Endothelial cell of umbilical vein (primary cell): ENCODE data around the gene HCFC1. TPM values are rescaled to one million over a fixed set of nuclear protein-coding genes. Genes with fewer than 3 reads are reported as not detected.

Experiments used
- BruUV-seq: library from RNA; stranded (reverse); fragments of 400-500 nt; replicated peaks from 2 replicates; lab custom pipeline; 2021; lab: Mats Ljungman, UMichigan
- CTCF ChIA-PET: fragments of 300-600, 350-600 bp; sonication (Branson Sonifier 250); formaldehyde crosslinking; loops from one replicate; lab custom pipeline; 2021; ENCODE audit warnings: antibody characterized with exemption, inconsistent platforms; lab: Charles Lee
- POLR2A ChIA-PET: fragments of 300-600, 350-600 bp; sonication (Branson Sonifier 250); formaldehyde crosslinking; loops from one replicate; lab custom pipeline; 2021; ENCODE audit warnings: antibody characterized with exemption, inconsistent platforms; lab: Charles Lee
- DNase-seq: peaks from one replicate; pipeline ENCODE4 v3.0.0-alpha.2; 2011; ENCODE audit warnings: low read depth, low spot score
- FAIRE-seq: peaks from 2 replicates; lab custom pipeline; 2011; peaks lifted over from hg19 to GRCh38; lab: Jason Lieb, UNC
- H2AFZ ChIP-seq: 2 replicates; pipeline ENCODE4 v1.6.0; 2012; ENCODE audit warnings: low read depth, low read length, control low read depth, inconsistent platforms
- H3K27ac ChIP-seq: 2 replicates; pipeline ENCODE4 v1.5.1; 2011; ENCODE audit warnings: low read depth, mild to moderate bottlenecking, control low read depth, low read length, moderate library complexity; ENCODE audit not compliant: insufficient read depth
- H3K27me3 ChIP-seq, 2 experiments: 2 replicates each; pipeline versions ENCODE4 v1.6.0 to v1.6.1; 2011; ENCODE audit warnings: low read length in 2 of 2, mixed read lengths in 1 of 2; ENCODE audit not compliant: control insufficient read depth in 2 of 2, insufficient read depth in 2 of 2
- H3K36me3 ChIP-seq, 2 experiments: 2 replicates in 1 of 2; 3 replicates in 1 of 2; pipeline ENCODE4 v1.5.1; 2011; ENCODE audit warnings: low read length in 2 of 2, mild to moderate bottlenecking in 1 of 2, moderate library complexity in 1 of 2; ENCODE audit not compliant: control insufficient read depth in 2 of 2, insufficient read depth in 2 of 2; ENCODE audit errors: extremely low read depth in 1 of 2
- H3K4me1 ChIP-seq: 3 replicates; pipeline ENCODE4 v1.5.1; 2011; ENCODE audit warnings: mild to moderate bottlenecking, low read length; ENCODE audit not compliant: control insufficient read depth, insufficient read depth; ENCODE audit errors: extremely low read depth
- H3K4me2 ChIP-seq: 2 replicates; pipeline ENCODE4 v1.6.1; 2011; ENCODE audit warnings: low read length, control low read depth, mixed read lengths; ENCODE audit not compliant: insufficient read depth
- H3K4me3 ChIP-seq, 3 experiments: fragments of 200-600 bp in 1 of 3; sonication (generic), shearing (Covaris generic) in 1 of 3; replicated peaks in 1 of 3; 2 replicates each; pipeline ENCODE4 v1.5.1; 2011 to 2016; ENCODE audit warnings: control low read depth in 3 of 3, low read length in 3 of 3, mild to moderate bottlenecking in 2 of 3, inconsistent platforms in 1 of 3, low read depth in 1 of 3, moderate library complexity in 1 of 3; ENCODE audit not compliant: insufficient read depth in 1 of 3
- H3K79me2 ChIP-seq: 2 replicates; pipeline ENCODE4 v1.6.0; 2012; ENCODE audit warnings: low read length, inconsistent platforms; ENCODE audit not compliant: control insufficient read depth, insufficient read depth
- H3K9ac ChIP-seq: replicated peaks from 2 replicates; pipeline ENCODE3; 2011; ENCODE audit warnings: low read length, control low read depth; ENCODE audit not compliant: insufficient read depth; ENCODE audit errors: extremely low read depth
- H3K9me1 ChIP-seq: replicated peaks from 3 replicates; pipeline ENCODE4 v1.6.0; 2011; ENCODE audit warnings: mild to moderate bottlenecking, low read length; ENCODE audit not compliant: control insufficient read depth, insufficient read depth; ENCODE audit errors: extremely low read depth
- H3K9me3 ChIP-seq: replicated peaks from 2 replicates; pipeline ENCODE4 v1.5.1; 2012; ENCODE audit warnings: low read length, inconsistent platforms; ENCODE audit not compliant: control insufficient read depth, insufficient read depth
- H4K20me1 ChIP-seq: replicated peaks from 2 replicates; pipeline ENCODE3; 2011; ENCODE audit warnings: mild to moderate bottlenecking, low read length; ENCODE audit not compliant: control insufficient read depth, insufficient read depth; ENCODE audit errors: extremely low read depth
- CTCF ChIP-seq, 2 donors: IDR thresholded peaks; 1 replicate in 1 of 2; 2 replicates in 1 of 2; pipeline ENCODE4 v1.5.1; 2011; ENCODE audit warnings: low read length in 2 of 2, mild to moderate bottlenecking in 2 of 2, moderate library complexity in 2 of 2, control low read depth in 1 of 2, inconsistent platforms in 1 of 2, low read depth in 1 of 2; ENCODE audit not compliant: insufficient read depth in 1 of 2; ENCODE audit errors: extremely low read depth in 1 of 2
- MAX ChIP-seq: IDR thresholded peaks from 2 replicates; pipeline ENCODE4 v1.6.1; 2011; ENCODE audit not compliant: insufficient read depth, insufficient read length
- dilution Hi-C: fragments of 300-500 bp; cut with MboI; formaldehyde crosslinking; loops from one replicate; pipeline ENCODE4 v1.15.0; 2019; ENCODE audit warnings: low sequenced_read_pairs; ENCODE audit not compliant: extremely low pct_ligation_motif_present
- intact Hi-C: fragments of 100-400 bp; cut with micrococcal nuclease; formaldehyde crosslinking; loops from one replicate; pipeline ENCODE4 v1.10.0; 2022
- polyA plus RNA-seq, 4 experiments: library from polyadenylated mRNA; depleted of rRNA in 3 of 4; stranded (reverse) in 3 of 4; unstranded in 1 of 4; fragments of >200 nt; gene quantifications; 2 replicates each; pipeline versions ENCODE4 v1.2.1 to v1.2.3, GENCODE V29; 2011 to 2012; ENCODE audit warnings: missing spikeins in 1 of 4
- total RNA-seq: library from RNA; stranded (reverse); gene quantifications from 2 replicates; pipeline ENCODE4 v1.2.3, GENCODE V29; 2021

HCFC1 gene
- total and polyA plus RNA-seq, 2 donors (not counting 3 experiments of a cell fraction or from before 2014, with no cell fraction given) = 15.9 to 85.9 TPM

- POLR2A ChIA-PET = no interaction called here
- TF ChIP-seq MAX (no peak), CTCF (IDR thresholded peaks at IDR 0.05; ENCODE audit: extremely low read depth in 1 of 2, insufficient read depth in 1 of 2, low read depth in 1 of 2, low read length in 2 of 2) (no peak)
- CTCF ChIA-PET = interaction anchor here (0.9 to 9.4 kb wide), 11 partner anchors 10 to 187 kb away, joined by 3 to 253 read pairs (median 6); partner anchors contain the start of genes ARHGAP4, IDH3G, PLXNB3 and SRPK3
- no peak overlapping the region for H3K4me2 ChIP-seq
- no peaks in the 10 kb centered on the region for H4K20me1 ChIP-seq
- intact Hi-C loops (no loop called here), dilution Hi-C loops (no loop called here)
- no peaks in the 10 kb centered on the region for H3K9me1 ChIP-seq
- H3K27ac ChIP-seq = no peak overlapping the region
- H3K9ac ChIP-seq = no peak overlapping the region
- no peaks in the 10 kb centered on the region for H3K27me3 ChIP-seq
- no peak overlapping the region for H3K4me3 ChIP-seq
- peaks cover 2% of the 10 kb centered on the region for H3K79me2 ChIP-seq
- no peak for DNase-seq
- H2AFZ ChIP-seq = no peak overlapping the region
- peaks cover 32% of the 10 kb centered on the region for H3K4me1 ChIP-seq
- H3K9me3 ChIP-seq = no peaks in the 10 kb centered on the region
- no TSS peak for BruUV-seq
- peaks cover 6 to 8% of the 10 kb centered on the region in 2 experiments for H3K36me3 ChIP-seq
- peak; percentile 24 for FAIRE-seq
Observed at GRCh38 chrX:153945956-153946943, 25.4 kb downstream of the HCFC1 start.
